HepG2 (cell line): ENCODE measurements around the gene LNX2. TPM values are rescaled to one million over a fixed set of nuclear protein-coding genes. Genes with fewer than 3 reads are reported as not detected.

Experiments
- CEBPB ChIP-seq: IDR thresholded peaks from 2 replicates; pipeline ENCODE4 v1.6.1; 2011; ENCODE audit warnings: low read depth, low read length, improper control_type of control experiment, borderline replicate concordance
- DMAP1 ChIP-seq: IDR thresholded peaks from 2 replicates; pipeline ENCODE4 v1.6.1; 2016
- EEA1 ChIP-seq: sonication (generic); formaldehyde crosslinking; IDR thresholded peaks from 2 replicates; pipeline ENCODE4 v1.5.1; 2020; ENCODE audit warnings: mild to moderate bottlenecking, missing genetic modification reagents, borderline replicate concordance
- HNRNPL ChIP-seq: fragments of 200-400 bp; formaldehyde crosslinking; IDR thresholded peaks from 2 replicates; pipeline ENCODE4 v1.6.1; 2017; ENCODE audit warnings: mild to moderate bottlenecking, low read depth, low read length
- KMT2B ChIP-seq: IDR thresholded peaks from 2 replicates; pipeline ENCODE4 v1.6.1; 2016; ENCODE audit warnings: missing genetic modification reagents, missing compliant biosample characterization
- MBNL3 ChIP-seq: fragments of 250-450 bp; sonication (Bioruptor Pico); conservative IDR thresholded peaks from 2 replicates; pipeline ENCODE4 v1.8.0; 2022; ENCODE audit warnings: mild to moderate bottlenecking, inconsistent platforms
- MED8 ChIP-seq: sonication (generic); formaldehyde crosslinking; IDR thresholded peaks from 2 replicates; pipeline ENCODE4 v1.8.1; 2023; ENCODE audit warnings: mild to moderate bottlenecking, missing genetic modification reagents; ENCODE audit not compliant: insufficient replicate concordance
- PAX8 ChIP-seq: sonication (generic); formaldehyde crosslinking; IDR thresholded peaks from 2 replicates; pipeline ENCODE4 v1.8.0; 2022; ENCODE audit warnings: mild to moderate bottlenecking, missing genetic modification reagents, borderline replicate concordance
- SKI ChIP-seq: fragments of 450-650 bp; IDR thresholded peaks from one replicate; pipeline ENCODE4 v1.6.1; 2018; ENCODE audit warnings: mild to moderate bottlenecking; ENCODE audit not compliant: partially characterized antibody
- SMYD3 ChIP-seq: sonication (generic); formaldehyde crosslinking; IDR thresholded peaks from 2 replicates; pipeline ENCODE4 v1.8.1; 2023; ENCODE audit warnings: mild to moderate bottlenecking, missing genetic modification reagents
- XBP1 ChIP-seq: sonication (generic); formaldehyde crosslinking; IDR thresholded peaks from 2 replicates; pipeline ENCODE4 v1.5.0; 2020; ENCODE audit warnings: missing genetic modification reagents
- ZFAT ChIP-seq: sonication (generic); formaldehyde crosslinking; conservative IDR thresholded peaks from 2 replicates; pipeline ENCODE4 v1.8.1; 2023; ENCODE audit warnings: missing genetic modification reagents, inconsistent platforms
- ZNF12 ChIP-seq: sonication (generic); formaldehyde crosslinking; IDR thresholded peaks from 2 replicates; pipeline ENCODE4 v1.5.0; 2020; ENCODE audit warnings: missing genetic modification reagents
- ZNF432 ChIP-seq: sonication (generic); formaldehyde crosslinking; IDR thresholded peaks from 2 replicates; pipeline ENCODE4 v1.5.0; 2020; ENCODE audit warnings: missing genetic modification reagents, mild to moderate bottlenecking, borderline replicate concordance
- ZNF44 ChIP-seq: sonication (generic); formaldehyde crosslinking; IDR thresholded peaks from 2 replicates; pipeline ENCODE4 v1.5.1; 2020; ENCODE audit warnings: mild to moderate bottlenecking, missing genetic modification reagents
- ZNF484 ChIP-seq: sonication (generic); formaldehyde crosslinking; IDR thresholded peaks from 2 replicates; pipeline ENCODE4 v1.5.1; 2020; ENCODE audit warnings: mild to moderate bottlenecking, low read depth, missing genetic modification reagents, borderline replicate concordance
- ZNF512 ChIP-seq: sonication (generic); formaldehyde crosslinking; IDR thresholded peaks from 2 replicates; pipeline ENCODE4 v1.4.0; 2020; ENCODE audit warnings: mild to moderate bottlenecking, missing genetic modification reagents
- ZNF558 ChIP-seq: sonication (generic); formaldehyde crosslinking; IDR thresholded peaks from 2 replicates; pipeline ENCODE4 v1.9.0; 2022; ENCODE audit warnings: mild to moderate bottlenecking, missing genetic modification reagents, borderline replicate concordance
- ZNF629 ChIP-seq: sonication (generic); formaldehyde crosslinking; conservative IDR thresholded peaks from 2 replicates; pipeline ENCODE4 v1.5.0; 2020; ENCODE audit warnings: missing genetic modification reagents
- ZNF703 ChIP-seq: sonication (generic); formaldehyde crosslinking; IDR thresholded peaks from 2 replicates; pipeline ENCODE4 v1.5.1; 2020; ENCODE audit warnings: missing genetic modification reagents, mild to moderate bottlenecking, moderate library complexity, borderline replicate concordance
- polyA plus RNA-seq, 8 experiments: library from polyadenylated mRNA; depleted of rRNA in 3 of 8; stranded (reverse) in 7 of 8; unstranded in 1 of 8; fragments of >200 nt; fragmentation: Illumina TruSeq in 4 of 8; extraction: Trizol in 4 of 8; gene quantifications; 2 replicates each; pipeline versions ENCODE4 v1.2.1 to v1.2.3, GENCODE V29; 2011 to 2016; ENCODE audit warnings: low read depth in 4 of 8, missing spikeins in 1 of 8, mixed read lengths in 1 of 8; ENCODE audit not compliant: insufficient read depth in 1 of 8
- total RNA-seq, 5 experiments: library from RNA; depleted of rRNA; stranded (reverse); fragments of >200 nt; fragmentation: Illumina TruSeq; extraction: Trizol; gene quantifications; 2 replicates each; pipeline ENCODE4 v1.2.3, GENCODE V29; 2016; ENCODE audit warnings: low read depth in 1 of 5
- TF ChIP-seq, protein P1 (sequence below): sonication (generic); formaldehyde crosslinking; IDR thresholded peaks from 2 replicates; pipeline ENCODE4 v1.5.1; 2020; ENCODE audit warnings: mild to moderate bottlenecking, missing genetic modification reagents, borderline replicate concordance
- TF ChIP-seq, protein P2 (sequence below): sonication (generic); formaldehyde crosslinking; IDR thresholded peaks from 2 replicates; pipeline ENCODE4 v1.5.0; 2020; ENCODE audit warnings: mild to moderate bottlenecking, missing genetic modification reagents
- TF ChIP-seq, protein P3 (sequence below): sonication (generic); formaldehyde crosslinking; IDR thresholded peaks from 2 replicates; pipeline ENCODE4 v1.4.0; 2020; ENCODE audit warnings: missing genetic modification reagents

LNX2 gene
- total and polyA plus RNA-seq, 2 of the 13 experiments (the other 11 are each of a cell fraction or from before 2014, with no cell fraction given), result 9.2 to 9.7 TPM

- TF ChIP-seq, protein P1, sequence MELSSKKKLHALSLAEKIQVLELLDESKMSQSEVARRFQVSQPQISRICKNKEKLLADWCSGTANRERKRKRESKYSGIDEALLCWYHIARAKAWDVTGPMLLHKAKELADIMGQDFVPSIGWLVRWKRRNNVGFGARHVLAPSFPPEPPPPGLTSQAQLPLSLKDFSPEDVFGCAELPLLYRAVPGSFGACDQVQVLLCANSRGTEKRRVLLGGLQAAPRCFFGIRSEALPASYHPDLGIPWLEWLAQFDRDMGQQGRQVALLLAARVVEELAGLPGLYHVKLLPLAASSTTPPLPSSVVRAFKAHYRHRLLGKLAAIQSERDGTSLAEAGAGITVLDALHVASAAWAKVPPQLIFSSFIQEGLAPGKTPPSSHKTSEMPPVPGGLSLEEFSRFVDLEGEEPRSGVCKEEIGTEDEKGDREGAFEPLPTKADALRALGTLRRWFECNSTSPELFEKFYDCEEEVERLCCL (CRISPR knock-in tag), result 0 out of 2 replicates have a peak, but pooled peaks have one; percentile 76
- TF ChIP-seq ZNF44 (no peak), PAX8 (CRISPR knock-in tag) (peak; percentile 93; the same call in 1 of the 2 replicates), CEBPB (no peak), HNRNPL (no peak), MED8 (peak; percentile 65), KMT2B (no peak; the same call in 1 of the 2 replicates), ZNF512 (CRISPR knock-in tag) (no peak), DMAP1 (CRISPR knock-in tag) (peak; percentile 86; the same call in 1 of the 2 replicates), XBP1 (no peak), ZNF703 (CRISPR knock-in tag) (no peak), MBNL3 (CRISPR knock-in tag) (no peak), ZNF558 (CRISPR knock-in tag) (peak; percentile 97; the same call in 1 of the 2 replicates), SMYD3 (CRISPR knock-in tag) (no peak), ZNF484 (CRISPR knock-in tag) (no peak), ZNF12 (CRISPR knock-in tag) (no peak), EEA1 (CRISPR knock-in tag) (0 out of 2 replicates have a peak, but pooled peaks have one; percentile 44), ZNF629 (CRISPR knock-in tag) (no peak), ZFAT (no peak), SKI (peak; percentile 55), ZNF432 (CRISPR knock-in tag) (peak; percentile 91)
- TF ChIP-seq, protein P2, sequence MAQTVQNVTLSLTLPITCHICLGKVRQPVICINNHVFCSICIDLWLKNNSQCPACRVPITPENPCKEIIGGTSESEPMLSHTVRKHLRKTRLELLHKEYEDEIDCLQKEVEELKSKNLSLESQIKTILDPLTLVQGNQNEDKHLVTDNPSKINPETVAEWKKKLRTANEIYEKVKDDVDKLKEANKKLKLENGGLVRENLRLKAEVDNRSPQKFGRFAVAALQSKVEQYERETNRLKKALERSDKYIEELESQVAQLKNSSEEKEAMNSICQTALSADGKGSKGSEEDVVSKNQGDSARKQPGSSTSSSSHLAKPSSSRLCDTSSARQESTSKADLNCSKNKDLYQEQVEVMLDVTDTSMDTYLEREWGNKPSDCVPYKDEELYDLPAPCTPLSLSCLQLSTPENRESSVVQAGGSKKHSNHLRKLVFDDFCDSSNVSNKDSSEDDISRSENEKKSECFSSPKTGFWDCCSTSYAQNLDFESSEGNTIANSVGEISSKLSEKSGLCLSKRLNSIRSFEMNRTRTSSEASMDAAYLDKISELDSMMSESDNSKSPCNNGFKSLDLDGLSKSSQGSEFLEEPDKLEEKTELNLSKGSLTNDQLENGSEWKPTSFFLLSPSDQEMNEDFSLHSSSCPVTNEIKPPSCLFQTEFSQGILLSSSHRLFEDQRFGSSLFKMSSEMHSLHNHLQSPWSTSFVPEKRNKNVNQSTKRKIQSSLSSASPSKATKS, result no peak
- TF ChIP-seq, protein P3, sequence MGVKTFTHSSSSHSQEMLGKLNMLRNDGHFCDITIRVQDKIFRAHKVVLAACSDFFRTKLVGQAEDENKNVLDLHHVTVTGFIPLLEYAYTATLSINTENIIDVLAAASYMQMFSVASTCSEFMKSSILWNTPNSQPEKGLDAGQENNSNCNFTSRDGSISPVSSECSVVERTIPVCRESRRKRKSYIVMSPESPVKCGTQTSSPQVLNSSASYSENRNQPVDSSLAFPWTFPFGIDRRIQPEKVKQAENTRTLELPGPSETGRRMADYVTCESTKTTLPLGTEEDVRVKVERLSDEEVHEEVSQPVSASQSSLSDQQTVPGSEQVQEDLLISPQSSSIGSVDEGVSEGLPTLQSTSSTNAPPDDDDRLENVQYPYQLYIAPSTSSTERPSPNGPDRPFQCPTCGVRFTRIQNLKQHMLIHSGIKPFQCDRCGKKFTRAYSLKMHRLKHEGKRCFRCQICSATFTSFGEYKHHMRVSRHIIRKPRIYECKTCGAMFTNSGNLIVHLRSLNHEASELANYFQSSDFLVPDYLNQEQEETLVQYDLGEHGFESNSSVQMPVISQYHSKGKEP (CRISPR knock-in tag), result no peak
Measured at GRCh38 chr13:27621366-27622101, 1.2 kb upstream of the LNX2 start, which contains the start of gene POLR1D (continued).
